SK-N-MC (cell line): Measurements from ENCODE around the gene ARSI.

ENCODE experiments used
- EZH2 ChIP-seq: fragments of 200-600 bp; sonication (generic); IDR thresholded peaks from one replicate; pipeline ENCODE4 v1.6.1; 2017; ENCODE audit warnings: antibody characterized with exemption
- POLR2AphosphoS5 ChIP-seq: IDR thresholded peaks from 2 replicates; pipeline ENCODE4 v1.6.1; 2012; ENCODE audit warnings: mild to moderate bottlenecking, low read depth, low read length, borderline replicate concordance

DNA sequence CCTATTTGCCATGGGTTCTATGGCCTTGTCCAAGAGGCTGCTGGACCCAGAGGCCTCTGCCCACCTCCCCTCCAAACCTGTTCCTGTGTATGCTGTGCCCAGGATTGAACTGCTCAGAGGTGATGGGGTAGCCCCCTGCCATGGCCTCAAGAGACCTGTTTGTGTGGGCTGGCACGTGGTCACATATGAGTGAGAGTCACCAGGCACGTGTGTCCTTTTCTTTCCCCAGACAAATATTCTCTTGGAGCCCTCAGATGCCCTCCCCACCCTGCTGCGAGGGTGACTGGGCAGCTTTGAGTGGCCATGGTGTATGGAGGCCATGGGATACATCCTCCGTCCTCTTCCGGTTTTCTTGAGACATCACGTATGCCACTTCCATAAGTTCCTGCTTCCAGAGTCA is 43.9 kb upstream of the ARSI start:
- no peak for TF ChIP-seq EZH2
- TF ChIP-seq POLR2AphosphoS5, result no peak
